SKM-1 (cell line): Measurements from ENCODE around the gene TMEM115.

Experiments used
- DNase-seq: peaks from one replicate; lab custom pipeline; 2025; ENCODE audit not compliant: unreplicated experiment; lab: John Stamatoyannopoulos, UW

Gene TMEM115

GRCh38 chr3:50334339-50335075 is 24.8 kb downstream of the TMEM115 start:
- DNase-seq, result no peak

GRCh38 chr3:50333744-50334328 is 25.5 kb downstream of the TMEM115 start:
- DNase-seq, result no peak

- DNase-seq, result no peak
Observed at GRCh38 chr3:50331364-50331907, 27.9 kb downstream of the TMEM115 start.

GRCh38 chr3:50330330-50330729 is 29.0 kb downstream of the TMEM115 start:
- no peak for DNase-seq

- DNase-seq, result peak; percentile 92
Observed at GRCh38 chr3:50327943-50328691, 31.2 kb downstream of the TMEM115 start, which contains the start of gene TUSC2. TSS of gene TUSC2 (minus strand) at chr3:50328223. CDS start at chr3:50328099, 124 bp downstream.

- DNase-seq, result no peak
Observed at GRCh38 chr3:50327129-50327528, 32.2 kb downstream of the TMEM115 start.

GRCh38 chr3:50326182-50326541 is 33.2 kb downstream of the TMEM115 start:
- DNase-seq, result no peak

- DNase-seq, result no peak
Observed at GRCh38 chr3:50325497-50326181, 33.7 kb downstream of the TMEM115 start.

GRCh38 chr3:50325113-50325480 is 34.2 kb downstream of the TMEM115 start:
- no peak for DNase-seq

GRCh38 chr3:50324351-50325112 is 34.8 kb downstream of the TMEM115 start:
- DNase-seq, result no peak

GRCh38 chr3:50323614-50324199 is 35.6 kb downstream of the TMEM115 start:
- DNase-seq, result no peak

- DNase-seq, result no peak
Observed at GRCh38 chr3:50323092-50323600, 36.2 kb downstream of the TMEM115 start.

- no peak for DNase-seq
Observed at GRCh38 chr3:50322386-50323091, 36.8 kb downstream of the TMEM115 start, which contains the start of gene HYAL2. TSS of gene HYAL2 (minus strand) at chr3:50322745. CDS start at chr3:50320489, 2,256 bp downstream.

- no peak for DNase-seq
Observed at GRCh38 chr3:50322115-50322385, 37.3 kb downstream of the TMEM115 start.

GRCh38 chr3:50321336-50322114 is 37.8 kb downstream of the TMEM115 start:
- peak; percentile 73 for DNase-seq

GRCh38 chr3:50320853-50321335 is 38.4 kb downstream of the TMEM115 start:
- DNase-seq, result no peak

GRCh38 chr3:50319894-50320625 is 39.3 kb downstream of the TMEM115 start:
- DNase-seq, result no peak
